Panc1 (cell line): ENCODE results near the gene FAM13A. TPM values are rescaled to one million over a fixed set of nuclear protein-coding genes. Genes with fewer than 3 reads are reported as not detected.

ENCODE experiments used
- ATAC-seq: fragments of 200-7000 bp; cut with Tn5 transposase; 2 replicates; pipeline ENCODE4 v1.9.1; 2020; ENCODE audit warnings: mild to moderate bottlenecking, moderate library complexity
- BruUV-seq: library from RNA; stranded (reverse); fragments of 400-500 nt; replicated peaks from 2 replicates; lab custom pipeline; 2021; lab: Mats Ljungman, UMichigan
- CTCF ChIA-PET: fragments of 300-600 bp; sonication (Branson Sonifier 250); formaldehyde crosslinking; loops from one replicate; lab custom pipeline; 2022; ENCODE audit warnings: antibody characterized with exemption; lab: Charles Lee
- POLR2A ChIA-PET: fragments of 300-600 bp; sonication (Branson Sonifier 250); formaldehyde crosslinking; loops from one replicate; lab custom pipeline; 2022; ENCODE audit warnings: antibody characterized with exemption; lab: Charles Lee
- DNase-seq: peaks from one replicate; pipeline ENCODE4 v3.0.0-alpha.2; 2010; ENCODE audit warnings: low read depth, low spot score
- H3K27ac ChIP-seq: 2 replicates; pipeline ENCODE4 v1.5.1; 2011; ENCODE audit warnings: mild to moderate bottlenecking, low read length, inconsistent platforms
- H3K27me3 ChIP-seq: fragments of 200-500 bp; sonication (Bioruptor generic); 2 replicates; pipeline ENCODE4 v1.6.0; 2014; ENCODE audit warnings: low read length, inconsistent platforms; ENCODE audit not compliant: control insufficient read depth, insufficient read depth
- H3K36me3 ChIP-seq: fragments of 200-500 bp; sonication (Bioruptor generic); 2 replicates; pipeline ENCODE4 v1.5.1; 2014; ENCODE audit warnings: inconsistent platforms, mild to moderate bottlenecking, low read length, moderate library complexity; ENCODE audit not compliant: control insufficient read depth, insufficient read depth
- H3K4me1 ChIP-seq: 2 replicates; pipeline ENCODE4 v1.5.1; 2011; ENCODE audit warnings: inconsistent platforms, mild to moderate bottlenecking, low read length, moderate library complexity; ENCODE audit not compliant: control insufficient read depth, insufficient read depth
- H3K4me3 ChIP-seq, 2 experiments: 2 replicates each; pipeline ENCODE4 v1.5.1; 2011 to 2012; ENCODE audit warnings: low read depth in 2 of 2, low read length in 2 of 2, mild to moderate bottlenecking in 2 of 2, inconsistent platforms in 1 of 2, moderate library complexity in 1 of 2
- H3K9me3 ChIP-seq: fragments of 200-500 bp; sonication (Bioruptor generic); 2 replicates; pipeline ENCODE4 v1.5.1; 2014; ENCODE audit warnings: low read depth, mild to moderate bottlenecking, inconsistent platforms, low read length, moderate library complexity; ENCODE audit not compliant: control insufficient read depth, insufficient read depth
- CTCF ChIP-seq: fragments of 450-650 bp; IDR thresholded peaks from 2 replicates; pipeline ENCODE4 v1.5.1; 2017; ENCODE audit warnings: mild to moderate bottlenecking
- POLR2AphosphoS5 ChIP-seq: IDR thresholded peaks from 2 replicates; pipeline ENCODE4 v1.6.1; 2012; ENCODE audit warnings: mild to moderate bottlenecking, low read depth, low read length, moderate library complexity
- SIN3A ChIP-seq: IDR thresholded peaks from 2 replicates; pipeline ENCODE4 v1.6.1; 2012; ENCODE audit warnings: low read depth, mild to moderate bottlenecking, low read length, moderate library complexity, borderline replicate concordance; ENCODE audit not compliant: insufficient read depth
- TCF7L2 ChIP-seq: IDR thresholded peaks from 2 replicates; pipeline ENCODE4 v1.6.1; 2011; ENCODE audit warnings: mild to moderate bottlenecking, low read depth, low read length, inconsistent platforms
- in situ Hi-C: cut with HindIII; loops from 2 replicates; pipeline ENCODE4 v1.10.0; 2016; ENCODE audit warnings: low sequenced_read_pairs, low pct_unique_long_range_greater_than_20kb
- intact Hi-C: fragments of 100-400 bp; cut with micrococcal nuclease; formaldehyde crosslinking; loops from one replicate; pipeline ENCODE4 v1.10.0; 2022; ENCODE audit not compliant: unreplicated experiment
- total RNA-seq: library from RNA; stranded (reverse); gene quantifications from one replicate; pipeline ENCODE4 v1.2.1, GENCODE V29; 2021; ENCODE audit not compliant: unreplicated experiment
- TF ChIP-seq, protein P1 (sequence below), 2 experiments: IDR thresholded peaks; 2 replicates each; pipeline ENCODE4 v1.6.1; 2011 to 2012; ENCODE audit warnings: low read depth in 2 of 2, control low read depth in 1 of 2, low read length in 1 of 2, mild to moderate bottlenecking in 1 of 2, moderate library complexity in 1 of 2; ENCODE audit not compliant: insufficient read depth in 1 of 2

FAM13A gene
- total RNA-seq, 1 experiment from 2014 or later: 5.8 TPM

- no peaks in the 10 kb centered on the region for H3K4me1 ChIP-seq
- in situ Hi-C loops (no loop called here), intact Hi-C loops (no loop called here)
- ATAC-seq (no peak), DNase-seq (no peak)
- no peaks in the 10 kb centered on the region for H3K9me3 ChIP-seq
- no peaks in the 10 kb centered on the region for H3K27me3 ChIP-seq
- TF ChIP-seq POLR2AphosphoS5: no peak
- TF ChIP-seq, protein P1, sequence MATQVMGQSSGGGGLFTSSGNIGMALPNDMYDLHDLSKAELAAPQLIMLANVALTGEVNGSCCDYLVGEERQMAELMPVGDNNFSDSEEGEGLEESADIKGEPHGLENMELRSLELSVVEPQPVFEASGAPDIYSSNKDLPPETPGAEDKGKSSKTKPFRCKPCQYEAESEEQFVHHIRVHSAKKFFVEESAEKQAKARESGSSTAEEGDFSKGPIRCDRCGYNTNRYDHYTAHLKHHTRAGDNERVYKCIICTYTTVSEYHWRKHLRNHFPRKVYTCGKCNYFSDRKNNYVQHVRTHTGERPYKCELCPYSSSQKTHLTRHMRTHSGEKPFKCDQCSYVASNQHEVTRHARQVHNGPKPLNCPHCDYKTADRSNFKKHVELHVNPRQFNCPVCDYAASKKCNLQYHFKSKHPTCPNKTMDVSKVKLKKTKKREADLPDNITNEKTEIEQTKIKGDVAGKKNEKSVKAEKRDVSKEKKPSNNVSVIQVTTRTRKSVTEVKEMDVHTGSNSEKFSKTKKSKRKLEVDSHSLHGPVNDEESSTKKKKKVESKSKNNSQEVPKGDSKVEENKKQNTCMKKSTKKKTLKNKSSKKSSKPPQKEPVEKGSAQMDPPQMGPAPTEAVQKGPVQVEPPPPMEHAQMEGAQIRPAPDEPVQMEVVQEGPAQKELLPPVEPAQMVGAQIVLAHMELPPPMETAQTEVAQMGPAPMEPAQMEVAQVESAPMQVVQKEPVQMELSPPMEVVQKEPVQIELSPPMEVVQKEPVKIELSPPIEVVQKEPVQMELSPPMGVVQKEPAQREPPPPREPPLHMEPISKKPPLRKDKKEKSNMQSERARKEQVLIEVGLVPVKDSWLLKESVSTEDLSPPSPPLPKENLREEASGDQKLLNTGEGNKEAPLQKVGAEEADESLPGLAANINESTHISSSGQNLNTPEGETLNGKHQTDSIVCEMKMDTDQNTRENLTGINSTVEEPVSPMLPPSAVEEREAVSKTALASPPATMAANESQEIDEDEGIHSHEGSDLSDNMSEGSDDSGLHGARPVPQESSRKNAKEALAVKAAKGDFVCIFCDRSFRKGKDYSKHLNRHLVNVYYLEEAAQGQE (IDR thresholded peaks at IDR 0.05; ENCODE audit: insufficient read depth in 1 of 2, low read depth in 2 of 2, low read length in 1 of 2): no peak
- TF ChIP-seq TCF7L2: no peak
- TF ChIP-seq SIN3A: no peak
- TF ChIP-seq CTCF: no peak
- no peak overlapping the region for H3K4me3 ChIP-seq
- H3K36me3 ChIP-seq: no peaks in the 10 kb centered on the region
- ChIA-PET CTCF (no interaction called here), POLR2A (no interaction called here)
- BruUV-seq: no TSS peak
- H3K27ac ChIP-seq: no peak overlapping the region
Measured at GRCh38 chr4:88811904-88812303, 245.1 kb downstream of the FAM13A start.

- no peak for ATAC-seq
- ChIA-PET CTCF (no interaction called here), POLR2A (interaction anchor here (0.6 kb wide), 1 partner anchor 10 kb away, joined by 7 read pairs; no protein-coding TSS in a partner anchor)
- Histone ChIP-seq H3K27me3 (no peaks in the 10 kb centered on the region), H3K9me3 (no peaks in the 10 kb centered on the region), H3K4me3 (no peak overlapping the region), H3K4me1 (no peaks in the 10 kb centered on the region), H3K27ac (no peak overlapping the region), H3K36me3 (no peaks in the 10 kb centered on the region; the same call in 1 of the 2 replicates)
- intact Hi-C loops (no loop called here), in situ Hi-C loops (no loop called here)
- no peak for DNase-seq
- BruUV-seq: no TSS peak
- TF ChIP-seq, protein P1 (IDR thresholded peaks at IDR 0.05; ENCODE audit: insufficient read depth in 1 of 2, low read depth in 2 of 2, low read length in 1 of 2): no peak
Measured at GRCh38 chr4:88810325-88810724, 246.7 kb downstream of the FAM13A start.
